BJ (cell line): Measurements from ENCODE around the gene MYO5C. TPM values are rescaled to one million over a fixed set of nuclear protein-coding genes. Genes with fewer than 3 reads are reported as not detected.

ENCODE experiments used
- CTCF ChIA-PET: fragments of 350-600 bp; formaldehyde crosslinking; extraction: SDS; loops from one replicate; lab custom pipeline; 2021; ENCODE audit warnings: antibody characterized with exemption, inconsistent platforms; lab: Yijun Ruan, JAX
- POLR2A ChIA-PET: fragments of 300-600 bp; sonication (Branson Sonifier 250); formaldehyde crosslinking; extraction: SDS; loops from one replicate; lab custom pipeline; 2021; ENCODE audit warnings: antibody characterized with exemption; lab: Charles Lee
- DNase-seq: peaks from one replicate; pipeline ENCODE4 v3.0.0-alpha.2; 2011; ENCODE audit warnings: low read depth
- H3K27me3 ChIP-seq: 2 replicates; pipeline ENCODE4 v1.6.0; 2011; ENCODE audit warnings: low read length; ENCODE audit not compliant: control insufficient read depth, insufficient read depth
- H3K36me3 ChIP-seq: 2 replicates; pipeline ENCODE4 v1.5.1; 2011; ENCODE audit warnings: low read length; ENCODE audit not compliant: control insufficient read depth, insufficient read depth
- H3K4me3 ChIP-seq: 2 replicates; pipeline ENCODE4 v1.5.1; 2011; ENCODE audit warnings: low read depth, mild to moderate bottlenecking, control low read depth, low read length
- polyA plus RNA-seq: library from polyadenylated mRNA; depleted of rRNA; stranded (reverse); fragments of >200 nt; gene quantifications from 2 replicates; pipeline ENCODE4 v1.2.3, GENCODE V29; 2011
- TF ChIP-seq, protein P1 (sequence below): IDR thresholded peaks from 2 replicates; pipeline ENCODE4 v1.5.1; 2011; ENCODE audit warnings: low read depth, mild to moderate bottlenecking, control low read depth, inconsistent platforms, low read length, moderate library complexity; ENCODE audit not compliant: insufficient read depth

The MYO5C gene
- polyA plus RNA-seq, 1 experiment, result 0.13 TPM

DNA sequence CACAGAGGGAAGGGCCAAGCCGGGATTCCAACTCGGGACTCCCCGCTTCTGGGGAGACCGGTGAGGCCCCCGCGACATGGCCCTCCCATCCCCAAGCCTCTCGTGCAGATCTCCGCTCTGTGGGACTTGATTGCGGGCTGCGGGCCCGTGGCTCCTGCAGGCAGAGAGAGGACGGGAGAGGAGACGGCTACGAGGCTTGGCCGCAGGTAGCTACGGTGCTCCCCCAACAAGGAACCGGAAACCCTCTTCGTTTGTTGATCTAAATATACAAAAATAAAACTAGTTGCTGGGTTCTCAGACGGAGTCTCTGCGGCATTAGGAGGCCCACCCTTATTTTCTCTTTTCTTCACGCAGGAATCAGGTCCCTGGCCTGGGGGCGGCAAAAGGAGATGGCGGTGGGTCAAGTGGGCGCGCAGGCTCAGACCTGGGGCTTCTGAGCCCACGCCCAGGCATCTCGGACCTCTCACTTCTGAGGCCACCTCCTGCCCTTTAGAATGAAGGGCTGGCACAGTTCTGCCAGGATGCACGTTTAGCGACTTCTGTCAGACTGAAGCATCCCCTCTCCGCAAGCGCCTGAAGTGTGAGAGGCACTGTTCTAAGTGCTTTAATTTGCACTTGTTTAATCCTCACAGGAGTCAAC, 115.3 kb downstream of the MYO5C start:
- H3K27me3 ChIP-seq, result no peaks in the 10 kb centered on the region
- DNase-seq, result no peak
- H3K36me3 ChIP-seq, result no peaks in the 10 kb centered on the region; the same call in 1 of the 2 replicates
- CTCF ChIA-PET, result interaction anchor here (1.0 to 2.5 kb wide), 3 partner anchors 28 to 47 kb away, joined by 3 to 12 read pairs (median 6); no protein-coding TSS in a partner anchor
- POLR2A ChIA-PET, result no interaction called here
- TF ChIP-seq, protein P1, sequence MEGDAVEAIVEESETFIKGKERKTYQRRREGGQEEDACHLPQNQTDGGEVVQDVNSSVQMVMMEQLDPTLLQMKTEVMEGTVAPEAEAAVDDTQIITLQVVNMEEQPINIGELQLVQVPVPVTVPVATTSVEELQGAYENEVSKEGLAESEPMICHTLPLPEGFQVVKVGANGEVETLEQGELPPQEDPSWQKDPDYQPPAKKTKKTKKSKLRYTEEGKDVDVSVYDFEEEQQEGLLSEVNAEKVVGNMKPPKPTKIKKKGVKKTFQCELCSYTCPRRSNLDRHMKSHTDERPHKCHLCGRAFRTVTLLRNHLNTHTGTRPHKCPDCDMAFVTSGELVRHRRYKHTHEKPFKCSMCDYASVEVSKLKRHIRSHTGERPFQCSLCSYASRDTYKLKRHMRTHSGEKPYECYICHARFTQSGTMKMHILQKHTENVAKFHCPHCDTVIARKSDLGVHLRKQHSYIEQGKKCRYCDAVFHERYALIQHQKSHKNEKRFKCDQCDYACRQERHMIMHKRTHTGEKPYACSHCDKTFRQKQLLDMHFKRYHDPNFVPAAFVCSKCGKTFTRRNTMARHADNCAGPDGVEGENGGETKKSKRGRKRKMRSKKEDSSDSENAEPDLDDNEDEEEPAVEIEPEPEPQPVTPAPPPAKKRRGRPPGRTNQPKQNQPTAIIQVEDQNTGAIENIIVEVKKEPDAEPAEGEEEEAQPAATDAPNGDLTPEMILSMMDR, result no peak
- H3K4me3 ChIP-seq, result peak overlapping the region; percentile 82

DNA sequence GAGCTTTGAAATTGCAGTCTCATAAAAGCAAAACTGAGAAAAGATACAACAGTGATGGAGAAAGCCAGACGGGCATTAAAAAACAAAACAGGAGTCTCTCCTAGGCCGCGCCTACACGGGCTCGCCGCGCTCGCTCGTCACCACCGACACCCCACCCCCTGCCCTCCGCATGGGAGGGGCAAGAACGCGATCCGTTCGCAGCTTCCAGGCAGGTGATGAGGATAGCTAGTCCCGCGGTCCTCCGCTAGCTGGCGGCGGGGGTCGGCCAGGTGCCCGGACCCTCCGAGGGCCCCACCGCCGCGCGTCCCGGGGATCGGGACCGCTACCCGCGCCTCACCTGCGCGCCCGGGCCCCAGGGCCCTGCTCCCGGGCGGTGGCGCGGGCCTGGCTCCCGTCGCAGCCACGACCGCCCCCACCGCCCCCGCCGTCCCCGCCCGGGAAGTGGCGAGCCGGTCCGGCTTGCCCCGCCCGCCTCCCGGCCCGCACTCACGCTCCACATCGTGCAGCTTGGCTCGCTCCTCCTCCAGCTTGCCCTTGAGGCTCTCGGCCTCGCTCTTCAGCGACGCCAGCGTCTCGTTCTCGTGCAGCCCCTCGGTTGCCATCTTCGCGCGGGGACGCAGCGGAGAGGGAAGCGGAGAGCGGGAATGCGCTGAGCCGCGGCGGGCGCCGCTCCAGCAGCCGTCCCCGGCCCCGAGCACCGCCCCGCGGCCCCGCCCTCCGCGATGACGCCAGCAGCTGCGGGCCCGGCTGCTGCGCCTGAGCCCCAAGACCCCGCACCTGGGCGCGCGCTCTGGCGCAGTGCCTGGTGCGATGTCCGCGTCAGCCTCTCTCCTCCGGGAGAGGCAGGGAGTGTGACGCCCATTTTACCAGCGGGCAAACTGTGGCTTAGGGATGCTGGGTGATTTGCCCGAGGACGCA, 116.1 kb downstream of the MYO5C start:
- no peaks in the 10 kb centered on the region for H3K27me3 ChIP-seq
- H3K36me3 ChIP-seq, result no peaks in the 10 kb centered on the region; the same call in 1 of the 2 replicates
- DNase-seq, result no peak
- peak overlapping the region; percentile 82 for H3K4me3 ChIP-seq
- POLR2A ChIA-PET, result interaction anchor here (0.6 to 1.2 kb wide), 2 partner anchors 17 to 32 kb away, joined by 3 to 4 read pairs; no protein-coding TSS in a partner anchor
- TF ChIP-seq, protein P1, result no peak
- CTCF ChIA-PET, result interaction anchor here (0.7 to 2.5 kb wide), 10 partner anchors 11 to 207 kb away, joined by 3 to 12 read pairs (median 3); partner anchors contain the start of gene LEO1

DNA sequence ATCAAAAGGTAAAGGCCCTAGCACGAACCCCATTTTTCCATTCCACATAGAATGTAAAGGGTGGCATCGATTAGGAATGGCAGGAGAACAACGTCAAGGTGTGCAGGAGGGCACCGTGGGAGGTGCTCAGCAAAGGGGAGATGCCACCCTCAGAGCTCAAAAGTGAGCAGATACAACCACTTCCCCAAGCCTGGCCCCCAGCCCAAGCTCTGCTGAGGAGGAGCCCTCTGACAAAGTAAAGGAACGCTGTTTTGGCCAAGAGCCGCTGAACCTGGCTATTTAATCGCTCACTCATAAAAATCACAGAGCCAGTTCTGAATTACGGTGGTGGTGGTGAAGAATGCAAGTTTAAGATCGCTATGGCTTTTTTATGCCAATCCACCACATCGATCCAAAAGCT, 116.8 kb downstream of the MYO5C start:
- Histone ChIP-seq H3K27me3 (no peaks in the 10 kb centered on the region), H3K36me3 (no peaks in the 10 kb centered on the region; the same call in 1 of the 2 replicates), H3K4me3 (peak overlapping the region; percentile 82)
- TF ChIP-seq, protein P1, result no peak
- CTCF ChIA-PET, result interaction anchor here (0.9 to 2.5 kb wide), 7 partner anchors 11 to 207 kb away, joined by 3 to 12 read pairs (median 4); partner anchors contain the start of gene LEO1
- POLR2A ChIA-PET, result interaction anchor here (1.2 kb wide), 1 partner anchor 16 kb away, joined by 4 read pairs; no protein-coding TSS in a partner anchor
- no peak for DNase-seq

DNA sequence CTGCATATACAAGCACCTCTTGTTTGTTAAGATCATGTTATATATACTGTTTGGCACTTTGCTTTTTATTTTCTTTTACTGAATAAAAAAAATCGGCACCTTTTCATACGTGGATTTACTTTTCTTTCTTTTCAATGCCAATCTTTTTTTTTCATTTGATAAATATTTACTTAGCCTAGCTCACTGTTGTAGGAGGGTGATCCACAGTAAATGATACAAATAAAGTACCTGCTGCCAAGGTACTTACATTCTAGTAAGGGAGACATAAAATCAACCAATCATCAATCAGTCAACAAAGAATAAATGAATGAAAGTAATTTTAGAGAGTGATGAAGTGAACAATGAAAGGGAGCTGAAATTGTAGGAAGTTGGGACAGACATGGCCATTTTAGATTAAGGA, 122.7 kb downstream of the MYO5C start:
- POLR2A ChIA-PET, result no interaction called here
- Histone ChIP-seq H3K27me3 (no peaks in the 10 kb centered on the region), H3K4me3 (no peak overlapping the region), H3K36me3 (no peaks in the 10 kb centered on the region; the same call in 1 of the 2 replicates)
- no peak for DNase-seq
- CTCF ChIA-PET, result no interaction called here
- TF ChIP-seq, protein P1, result no peak
